Natural killer cell (primary cell): ENCODE data around the gene SLC22A12. TPM values are rescaled to one million over a fixed set of nuclear protein-coding genes. Genes with fewer than 3 reads are reported as not detected.

Source experiments
- ATAC-seq, 3 donors: fragments of 150-1000 bp in 2 of 3; fragments of 200-7000 bp in 1 of 3; cut with Tn5 transposase; 1 replicate in 1 of 3; 2 replicates in 2 of 3; pipeline ENCODE4 v1.10.0; 2021; ENCODE audit warnings: mild to moderate bottlenecking in 2 of 3, moderate library complexity in 2 of 3
- DNase-seq, 2 donors: peaks; one replicate each; pipeline versions ENCODE4 v3.0.0 to v3.0.0-alpha.2; 2013 to 2021; ENCODE audit warnings: mixed read lengths in 1 of 2
- H3K27ac ChIP-seq: one replicate; pipeline ENCODE4 v1.5.1; 2013; ENCODE audit warnings: mild to moderate bottlenecking, low read length
- H3K27me3 ChIP-seq: one replicate; pipeline ENCODE4 v1.6.1; 2013; ENCODE audit warnings: low read length; ENCODE audit not compliant: control insufficient read depth, insufficient read depth
- H3K36me3 ChIP-seq: one replicate; pipeline ENCODE4 v1.6.1; 2013; ENCODE audit warnings: low read length; ENCODE audit not compliant: control insufficient read depth, insufficient read depth
- H3K4me1 ChIP-seq: one replicate; pipeline ENCODE4 v1.6.1; 2013; ENCODE audit warnings: low read length; ENCODE audit not compliant: control insufficient read depth, insufficient read depth
- H3K4me3 ChIP-seq: one replicate; pipeline ENCODE4 v1.5.1; 2013; ENCODE audit warnings: low read length
- H3K9me3 ChIP-seq: one replicate; pipeline ENCODE4 v1.6.1; 2013; ENCODE audit warnings: low read length; ENCODE audit not compliant: control insufficient read depth, insufficient read depth
- H3K27ac Mint-ChIP-seq, 2 donors: one replicate each; pipeline ENCODE4 v1.8.0; 2022; ENCODE audit warnings: mild to moderate bottlenecking in 2 of 2, mixed read lengths in 2 of 2, moderate library complexity in 1 of 2
- H3K27me3 Mint-ChIP-seq, 2 donors: one replicate each; pipeline ENCODE4 v1.8.0; 2022; ENCODE audit warnings: low read depth in 2 of 2, mixed read lengths in 2 of 2
- H3K36me3 Mint-ChIP-seq: one replicate; pipeline ENCODE4 v1.8.0; 2022; ENCODE audit warnings: mixed read lengths
- H3K4me1 Mint-ChIP-seq, 2 donors: one replicate each; pipeline ENCODE4 v1.8.0; 2022; ENCODE audit warnings: mixed read lengths in 2 of 2
- H3K4me3 Mint-ChIP-seq: one replicate; pipeline ENCODE4 v1.8.0; 2022; ENCODE audit warnings: mild to moderate bottlenecking, moderate library complexity, mixed read lengths
- H3K9me3 Mint-ChIP-seq, 2 donors: one replicate each; pipeline ENCODE4 v1.8.0; 2022; ENCODE audit warnings: mixed read lengths in 2 of 2
- WGBS: methylation state at CpG from one replicate; pipeline ENCODE4 v1.1.7; 2013; ENCODE audit warnings: missing lambda C conversion rate; ENCODE audit not compliant: insufficient coverage; 5-methylcytosine and 5-hydroxymethylcytosine counted together
- intact Hi-C: fragments of 100-400 bp; cut with micrococcal nuclease; formaldehyde crosslinking; loops from one replicate; pipeline ENCODE4 v1.14.2; 2022
- total RNA-seq, 4 donors: library from RNA; stranded (reverse); fragments of 120-200 nt in 1 of 4; gene quantifications; one replicate each; pipeline versions ENCODE4 v1.2.3 to v1.2.4, GENCODE V29; 2013 to 2022
- TF ChIP-seq, protein P1 (sequence below): fragments of 200-600 bp; IDR thresholded peaks from one replicate; pipeline ENCODE4 v1.8.0; 2022; ENCODE audit warnings: antibody characterized with exemption

The SLC22A12 gene
- total RNA-seq, 3 donors from 2014 or later (not counting 1 experiment from before 2014, with no cell fraction given) = not detected

DNA sequence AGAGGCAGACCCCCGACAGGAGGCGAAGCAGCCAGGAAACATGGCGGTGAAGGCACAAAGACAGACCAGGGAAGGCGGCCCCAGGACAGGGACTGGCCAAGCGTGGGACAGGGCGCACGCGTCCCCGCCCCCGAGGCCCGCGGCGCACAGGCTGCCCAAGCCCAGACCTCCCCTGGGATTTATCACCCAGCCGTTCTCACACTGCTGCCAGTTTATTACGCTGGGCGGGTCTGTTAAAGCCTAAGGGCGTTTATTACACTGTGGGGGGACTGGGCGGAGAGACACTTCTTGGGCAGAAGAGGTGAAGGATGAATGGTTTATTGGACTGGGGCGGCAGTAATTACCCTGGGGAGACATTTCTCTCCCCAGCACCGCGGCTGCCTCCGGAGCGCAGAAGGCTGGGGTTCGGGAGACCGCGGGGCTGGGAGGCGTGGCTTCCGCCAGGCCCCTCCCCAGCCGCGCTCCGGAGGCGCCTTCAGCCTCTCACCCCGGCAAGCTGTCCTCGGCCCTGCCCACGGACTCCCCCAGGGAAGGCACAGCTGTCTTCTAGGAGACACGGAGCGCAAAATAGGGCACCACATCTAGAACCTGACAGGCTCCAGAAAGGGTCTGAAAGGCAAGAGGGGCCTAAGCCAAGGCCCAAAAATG lies 47.1 kb downstream of the SLC22A12 start:
- H3K9me3 ChIP-seq = no peaks in the 10 kb centered on the region
- peak overlapping the region; percentile 51 for H3K4me3 Mint-ChIP-seq
- peaks cover 27 to 34% of the 10 kb centered on the region in 2 donors for H3K4me1 Mint-ChIP-seq
- H3K36me3 ChIP-seq = no peaks in the 10 kb centered on the region
- no peaks in the 10 kb centered on the region for H3K27me3 Mint-ChIP-seq
- intact Hi-C loops = no loop called here
- no peaks in the 10 kb centered on the region for H3K9me3 Mint-ChIP-seq
- peak overlapping the region in 1 of 2 donors; percentile 53 for H3K27ac Mint-ChIP-seq
- H3K27me3 ChIP-seq = peaks cover 11% of the 10 kb centered on the region
- ATAC-seq (peak; percentile 68 to 81 (median 74)), DNase-seq (no peak)
- no peaks in the 10 kb centered on the region for H3K36me3 Mint-ChIP-seq
- H3K4me3 ChIP-seq = no peak overlapping the region
- TF ChIP-seq, protein P1, sequence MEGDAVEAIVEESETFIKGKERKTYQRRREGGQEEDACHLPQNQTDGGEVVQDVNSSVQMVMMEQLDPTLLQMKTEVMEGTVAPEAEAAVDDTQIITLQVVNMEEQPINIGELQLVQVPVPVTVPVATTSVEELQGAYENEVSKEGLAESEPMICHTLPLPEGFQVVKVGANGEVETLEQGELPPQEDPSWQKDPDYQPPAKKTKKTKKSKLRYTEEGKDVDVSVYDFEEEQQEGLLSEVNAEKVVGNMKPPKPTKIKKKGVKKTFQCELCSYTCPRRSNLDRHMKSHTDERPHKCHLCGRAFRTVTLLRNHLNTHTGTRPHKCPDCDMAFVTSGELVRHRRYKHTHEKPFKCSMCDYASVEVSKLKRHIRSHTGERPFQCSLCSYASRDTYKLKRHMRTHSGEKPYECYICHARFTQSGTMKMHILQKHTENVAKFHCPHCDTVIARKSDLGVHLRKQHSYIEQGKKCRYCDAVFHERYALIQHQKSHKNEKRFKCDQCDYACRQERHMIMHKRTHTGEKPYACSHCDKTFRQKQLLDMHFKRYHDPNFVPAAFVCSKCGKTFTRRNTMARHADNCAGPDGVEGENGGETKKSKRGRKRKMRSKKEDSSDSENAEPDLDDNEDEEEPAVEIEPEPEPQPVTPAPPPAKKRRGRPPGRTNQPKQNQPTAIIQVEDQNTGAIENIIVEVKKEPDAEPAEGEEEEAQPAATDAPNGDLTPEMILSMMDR = no peak
- peaks cover 35% of the 10 kb centered on the region for H3K4me1 ChIP-seq
- no peak overlapping the region for H3K27ac ChIP-seq
- 60% methylated on average over 37 of the region's 37 CpGs for WGBS

GRCh38 chr11:64638829-64639228 lies 47.8 kb downstream of the SLC22A12 start:
- no peaks in the 10 kb centered on the region for H3K36me3 Mint-ChIP-seq
- no peaks in the 10 kb centered on the region for H3K9me3 Mint-ChIP-seq
- Histone ChIP-seq H3K4me1 (peaks cover 30% of the 10 kb centered on the region), H3K27ac (no peak overlapping the region), H3K27me3 (peaks cover 12% of the 10 kb centered on the region), H3K9me3 (no peaks in the 10 kb centered on the region), H3K4me3 (no peak overlapping the region), H3K36me3 (no peaks in the 10 kb centered on the region)
- ATAC-seq = no peak
- peak overlapping the region; percentile 32 for H3K4me3 Mint-ChIP-seq
- 94% methylated on average over 2 of the region's 2 CpGs for WGBS
- DNase-seq = no peak
- intact Hi-C loops = no loop called here
- peak overlapping the region in 1 of 2 donors; percentile 53 for H3K27ac Mint-ChIP-seq
- peaks cover 0 to under 1% of the 10 kb centered on the region in 2 donors for H3K27me3 Mint-ChIP-seq
- TF ChIP-seq, protein P1 = no peak
- peaks cover 20 to 27% of the 10 kb centered on the region in 2 donors for H3K4me1 Mint-ChIP-seq

DNA sequence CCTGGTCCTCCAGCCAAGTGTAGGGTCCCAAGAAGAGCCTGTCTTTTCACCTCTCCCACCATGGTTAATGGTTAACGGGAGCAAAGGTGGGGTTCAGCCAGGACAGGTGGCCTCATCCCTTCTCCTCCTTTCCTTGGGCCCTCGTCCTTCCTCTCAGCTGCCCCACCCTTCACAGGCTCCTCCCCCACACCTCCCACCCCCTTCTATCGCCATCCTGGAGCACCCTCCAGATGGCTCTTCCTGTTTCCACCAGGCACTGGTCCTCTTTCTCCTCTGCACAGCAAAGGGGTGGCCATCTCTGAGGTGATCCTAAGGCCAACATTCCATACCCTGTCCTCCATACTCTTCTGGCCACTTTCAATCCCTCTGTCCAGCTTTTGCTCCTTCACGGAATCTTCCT lies 48.9 kb downstream of the SLC22A12 start:
- no peak for ATAC-seq
- Mint-ChIP-seq H3K4me3 (no peak overlapping the region), H3K36me3 (no peaks in the 10 kb centered on the region), H3K9me3 (no peaks in the 10 kb centered on the region), H3K4me1 (peaks cover 10 to 20% of the 10 kb centered on the region in 2 donors), H3K27me3 (peaks cover 1 to 8% of the 10 kb centered on the region in 2 donors), H3K27ac (no peak overlapping the region)
- Histone ChIP-seq H3K27ac (no peak overlapping the region), H3K4me1 (peaks cover 22% of the 10 kb centered on the region), H3K9me3 (no peaks in the 10 kb centered on the region), H3K36me3 (no peaks in the 10 kb centered on the region), H3K27me3 (peaks cover 20% of the 10 kb centered on the region), H3K4me3 (no peak overlapping the region)
- intact Hi-C loops = no loop called here
- no peak for DNase-seq
- 73% methylated on average over 4 of the region's 4 CpGs for WGBS
- TF ChIP-seq, protein P1 = no peak
